OCI-LY7 (cell line): ENCODE data around the gene SCAF1.

Source experiments
- EZH2phosphoT487 ChIP-seq: fragments of 200-600 bp; sonication (generic); IDR thresholded peaks from 2 replicates; pipeline ENCODE4 v1.6.1; 2018; ENCODE audit warnings: low read depth, borderline replicate concordance, mild to moderate bottlenecking, mixed run types, antibody characterized with exemption, low read length, moderate library complexity, mixed read lengths
- TF ChIP-seq, protein P1 (sequence below): fragments of 200-600 bp; sonication (generic); conservative IDR thresholded peaks from 2 replicates; pipeline ENCODE4 v1.5.1; 2014; ENCODE audit warnings: mild to moderate bottlenecking, antibody characterized with exemption, low read length, moderate library complexity, mixed read lengths

DNA sequence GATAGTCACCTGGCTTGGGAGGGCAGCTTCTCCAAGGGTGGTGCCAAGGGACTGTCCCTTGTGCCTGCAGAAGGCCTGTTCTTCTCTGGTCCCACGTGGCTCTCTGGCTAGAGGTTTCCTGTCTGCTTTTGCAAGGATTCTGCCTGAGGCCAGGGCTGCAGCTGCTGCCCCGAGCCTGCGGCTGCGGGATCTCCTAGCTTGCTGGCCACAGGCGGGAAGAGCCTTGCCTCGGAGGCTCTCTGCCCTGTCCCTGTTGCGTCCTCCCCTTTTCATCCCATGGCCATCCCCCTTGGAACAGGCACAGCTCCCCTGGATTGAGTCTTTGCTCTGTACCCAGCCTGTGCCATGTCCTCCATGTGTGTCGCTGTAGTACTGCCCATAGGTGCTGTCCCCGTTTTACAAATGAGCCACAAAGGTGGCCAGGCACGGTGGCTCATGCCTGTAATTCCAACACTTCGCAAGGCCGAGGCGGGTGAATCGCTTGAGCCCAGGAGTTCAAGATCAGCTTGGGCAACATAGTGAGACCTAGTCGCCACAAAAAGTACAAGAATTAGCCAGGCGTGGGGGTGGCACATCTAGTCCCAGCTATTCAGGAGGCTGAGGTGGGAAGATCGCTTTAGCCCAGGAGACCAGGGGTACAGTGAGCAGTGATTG is 14.6 kb downstream of the SCAF1 start:
- TF ChIP-seq, protein P1, sequence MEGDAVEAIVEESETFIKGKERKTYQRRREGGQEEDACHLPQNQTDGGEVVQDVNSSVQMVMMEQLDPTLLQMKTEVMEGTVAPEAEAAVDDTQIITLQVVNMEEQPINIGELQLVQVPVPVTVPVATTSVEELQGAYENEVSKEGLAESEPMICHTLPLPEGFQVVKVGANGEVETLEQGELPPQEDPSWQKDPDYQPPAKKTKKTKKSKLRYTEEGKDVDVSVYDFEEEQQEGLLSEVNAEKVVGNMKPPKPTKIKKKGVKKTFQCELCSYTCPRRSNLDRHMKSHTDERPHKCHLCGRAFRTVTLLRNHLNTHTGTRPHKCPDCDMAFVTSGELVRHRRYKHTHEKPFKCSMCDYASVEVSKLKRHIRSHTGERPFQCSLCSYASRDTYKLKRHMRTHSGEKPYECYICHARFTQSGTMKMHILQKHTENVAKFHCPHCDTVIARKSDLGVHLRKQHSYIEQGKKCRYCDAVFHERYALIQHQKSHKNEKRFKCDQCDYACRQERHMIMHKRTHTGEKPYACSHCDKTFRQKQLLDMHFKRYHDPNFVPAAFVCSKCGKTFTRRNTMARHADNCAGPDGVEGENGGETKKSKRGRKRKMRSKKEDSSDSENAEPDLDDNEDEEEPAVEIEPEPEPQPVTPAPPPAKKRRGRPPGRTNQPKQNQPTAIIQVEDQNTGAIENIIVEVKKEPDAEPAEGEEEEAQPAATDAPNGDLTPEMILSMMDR: no peak
- TF ChIP-seq EZH2phosphoT487: no peak
